ENCODE measurements around the gene STXBP5L. TPM values are rescaled to one million over a fixed set of nuclear protein-coding genes. Genes with fewer than 3 reads are reported as not detected.

STXBP5L gene
- total RNA-seq, 1 donor from 2014 or later = 0.98 TPM

DNA sequence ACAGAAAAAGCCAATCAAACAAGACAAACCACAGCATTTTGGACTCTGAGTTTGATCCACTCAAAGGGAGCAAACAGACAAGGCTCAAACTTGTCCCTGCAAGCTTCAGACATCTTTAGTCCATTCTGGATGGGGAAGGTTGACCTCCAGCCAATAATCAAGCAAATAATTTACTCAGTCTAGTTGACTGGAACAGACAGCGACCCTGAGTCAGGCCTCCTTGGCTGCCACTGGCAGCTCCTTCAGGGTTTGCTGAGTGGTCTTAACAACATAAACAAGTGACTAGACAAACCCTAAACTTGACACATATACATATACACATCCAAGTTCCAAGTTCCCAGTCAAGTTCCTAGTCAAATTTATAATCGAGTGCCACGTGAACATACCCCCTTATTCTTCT, 323.9 kb downstream of the STXBP5L start:
- H3K4me3 ChIP-seq = no peak overlapping the region
- no peaks in the 10 kb centered on the region for H3K27me3 ChIP-seq
- no peak for DNase-seq (ENCODE audit: extremely low spot score in 2 of 2)
- no peaks in the 10 kb centered on the region for H3K9me3 ChIP-seq
- no peaks in the 10 kb centered on the region for H3K4me1 ChIP-seq
- intact Hi-C loops (cut with DNase I) = no loop called here
- H3K36me3 ChIP-seq = no peaks in the 10 kb centered on the region
- no peak for TF ChIP-seq POLR2A (IDR thresholded peaks at IDR 0.05)
- TF ChIP-seq POLR2AphosphoS5 (IDR thresholded peaks at IDR 0.05; ENCODE audit: insufficient read depth in 1 of 2, low read depth in 1 of 2) = no peak
- TF ChIP-seq, protein P1, sequence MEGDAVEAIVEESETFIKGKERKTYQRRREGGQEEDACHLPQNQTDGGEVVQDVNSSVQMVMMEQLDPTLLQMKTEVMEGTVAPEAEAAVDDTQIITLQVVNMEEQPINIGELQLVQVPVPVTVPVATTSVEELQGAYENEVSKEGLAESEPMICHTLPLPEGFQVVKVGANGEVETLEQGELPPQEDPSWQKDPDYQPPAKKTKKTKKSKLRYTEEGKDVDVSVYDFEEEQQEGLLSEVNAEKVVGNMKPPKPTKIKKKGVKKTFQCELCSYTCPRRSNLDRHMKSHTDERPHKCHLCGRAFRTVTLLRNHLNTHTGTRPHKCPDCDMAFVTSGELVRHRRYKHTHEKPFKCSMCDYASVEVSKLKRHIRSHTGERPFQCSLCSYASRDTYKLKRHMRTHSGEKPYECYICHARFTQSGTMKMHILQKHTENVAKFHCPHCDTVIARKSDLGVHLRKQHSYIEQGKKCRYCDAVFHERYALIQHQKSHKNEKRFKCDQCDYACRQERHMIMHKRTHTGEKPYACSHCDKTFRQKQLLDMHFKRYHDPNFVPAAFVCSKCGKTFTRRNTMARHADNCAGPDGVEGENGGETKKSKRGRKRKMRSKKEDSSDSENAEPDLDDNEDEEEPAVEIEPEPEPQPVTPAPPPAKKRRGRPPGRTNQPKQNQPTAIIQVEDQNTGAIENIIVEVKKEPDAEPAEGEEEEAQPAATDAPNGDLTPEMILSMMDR (IDR thresholded peaks at IDR 0.05) = no peak
- no peak overlapping the region for H3K27ac ChIP-seq

DNA sequence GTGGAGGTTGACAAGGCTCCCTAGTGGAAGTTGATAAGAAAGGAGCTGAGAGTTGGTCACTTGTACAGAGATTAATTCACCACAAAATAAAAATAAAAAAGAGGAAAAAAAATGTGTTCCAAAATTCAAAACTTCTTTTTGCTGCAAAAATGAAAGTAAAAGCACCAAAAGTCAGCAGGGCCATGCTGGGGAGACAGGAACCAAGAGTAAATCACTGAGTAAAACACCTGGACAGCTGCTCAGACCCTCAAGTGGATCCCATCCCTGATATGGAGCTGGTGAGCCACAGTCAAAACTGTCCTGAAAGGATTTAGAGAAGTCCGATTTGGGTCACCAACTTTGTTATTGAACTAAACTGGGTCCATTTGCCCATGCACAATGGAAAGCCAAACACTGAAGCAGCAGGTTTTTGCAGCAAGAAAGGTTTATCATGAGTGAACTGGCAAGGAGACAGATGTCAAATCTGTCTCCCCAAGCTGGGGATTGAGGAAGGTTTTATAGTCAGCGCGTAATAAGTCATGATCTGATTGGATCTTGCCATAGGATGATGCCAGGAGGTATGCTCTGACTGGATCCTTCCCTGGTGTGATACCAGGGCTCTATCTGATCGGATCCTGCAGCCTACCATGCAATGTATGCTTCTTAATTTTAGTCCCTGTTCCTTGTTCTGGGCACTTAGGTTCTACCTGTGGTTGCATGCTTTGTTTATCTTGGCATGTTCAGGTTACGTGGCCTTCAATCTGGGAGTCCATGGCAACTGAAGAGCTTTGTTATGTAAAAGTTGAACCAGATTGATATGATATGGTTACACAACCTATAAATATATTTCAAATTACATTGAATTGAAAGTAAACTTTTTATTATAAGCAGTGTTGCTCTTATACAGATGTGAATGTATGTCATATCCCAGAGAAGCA, 324.6 kb downstream of the STXBP5L start:
- Histone ChIP-seq H3K9me3 (no peaks in the 10 kb centered on the region), H3K4me3 (no peak overlapping the region), H3K36me3 (no peaks in the 10 kb centered on the region), H3K27me3 (no peaks in the 10 kb centered on the region), H3K27ac (no peak overlapping the region), H3K4me1 (no peaks in the 10 kb centered on the region)
- no peak for TF ChIP-seq POLR2A (IDR thresholded peaks at IDR 0.05)
- TF ChIP-seq, protein P1 (IDR thresholded peaks at IDR 0.05) = no peak
- TF ChIP-seq POLR2AphosphoS5 (IDR thresholded peaks at IDR 0.05; ENCODE audit: insufficient read depth in 1 of 2, low read depth in 1 of 2) = no peak
- intact Hi-C loops (cut with DNase I) = no loop called here
- no peak for DNase-seq (ENCODE audit: extremely low spot score in 2 of 2)

DNA sequence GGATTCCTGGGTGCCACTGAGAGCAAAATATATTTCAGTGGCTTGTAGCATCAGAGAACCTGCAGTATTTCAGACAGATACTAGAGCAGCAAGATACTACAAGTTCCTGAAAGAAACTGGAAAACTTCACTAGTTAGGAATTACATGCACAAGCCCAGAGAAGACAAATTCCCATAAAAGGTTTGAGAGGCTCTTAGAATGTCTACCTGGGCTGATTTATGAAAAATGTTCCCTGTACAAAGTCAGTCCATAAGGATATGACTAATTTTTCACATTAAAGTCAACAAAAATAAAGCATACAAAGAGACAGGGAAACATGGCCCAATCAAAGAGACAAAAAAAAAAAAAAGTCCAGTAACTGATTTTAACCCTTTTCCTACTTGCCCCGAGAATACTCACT, 335.2 kb downstream of the STXBP5L start:
- Histone ChIP-seq H3K27me3 (no peaks in the 10 kb centered on the region), H3K4me1 (no peaks in the 10 kb centered on the region), H3K9me3 (no peaks in the 10 kb centered on the region), H3K4me3 (no peak overlapping the region), H3K36me3 (no peaks in the 10 kb centered on the region), H3K27ac (no peak overlapping the region)
- no peak for DNase-seq (ENCODE audit: extremely low spot score in 2 of 2)
- intact Hi-C loops (cut with DNase I) = no loop called here
- TF ChIP-seq POLR2AphosphoS5 (IDR thresholded peaks at IDR 0.05; ENCODE audit: insufficient read depth in 1 of 2, low read depth in 1 of 2) = no peak
- TF ChIP-seq POLR2A (IDR thresholded peaks at IDR 0.05) = no peak
- TF ChIP-seq, protein P1 (IDR thresholded peaks at IDR 0.05) = no peak

DNA sequence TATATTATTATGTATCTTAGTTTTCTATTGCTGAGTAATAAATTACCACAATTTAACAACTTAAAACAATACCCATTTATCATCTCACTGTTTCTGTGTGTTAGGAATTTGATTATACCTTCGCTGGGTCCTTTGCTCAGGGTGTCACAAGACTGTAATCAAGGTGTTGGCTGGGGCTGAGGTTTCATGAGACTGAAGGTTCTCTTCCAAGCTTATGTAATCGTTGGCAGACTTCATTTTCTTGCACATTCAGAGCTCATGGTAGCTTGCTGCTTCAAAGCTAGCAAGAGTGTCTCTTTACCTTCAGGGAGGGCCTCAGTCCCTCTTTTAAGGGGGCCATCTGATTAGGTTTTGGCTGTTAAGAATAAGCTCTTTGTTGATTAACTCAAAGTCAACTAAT, 344.7 kb downstream of the STXBP5L start:
- Histone ChIP-seq H3K36me3 (no peaks in the 10 kb centered on the region), H3K27me3 (no peaks in the 10 kb centered on the region), H3K4me3 (no peak overlapping the region), H3K4me1 (no peaks in the 10 kb centered on the region), H3K9me3 (no peaks in the 10 kb centered on the region), H3K27ac (no peak overlapping the region)
- DNase-seq (ENCODE audit: extremely low spot score in 2 of 2) = no peak
- intact Hi-C loops (cut with DNase I) = no loop called here
- TF ChIP-seq, protein P1 (IDR thresholded peaks at IDR 0.05) = no peak
- no peak for TF ChIP-seq POLR2A (IDR thresholded peaks at IDR 0.05)
- no peak for TF ChIP-seq POLR2AphosphoS5 (IDR thresholded peaks at IDR 0.05; ENCODE audit: insufficient read depth in 1 of 2, low read depth in 1 of 2)

DNA sequence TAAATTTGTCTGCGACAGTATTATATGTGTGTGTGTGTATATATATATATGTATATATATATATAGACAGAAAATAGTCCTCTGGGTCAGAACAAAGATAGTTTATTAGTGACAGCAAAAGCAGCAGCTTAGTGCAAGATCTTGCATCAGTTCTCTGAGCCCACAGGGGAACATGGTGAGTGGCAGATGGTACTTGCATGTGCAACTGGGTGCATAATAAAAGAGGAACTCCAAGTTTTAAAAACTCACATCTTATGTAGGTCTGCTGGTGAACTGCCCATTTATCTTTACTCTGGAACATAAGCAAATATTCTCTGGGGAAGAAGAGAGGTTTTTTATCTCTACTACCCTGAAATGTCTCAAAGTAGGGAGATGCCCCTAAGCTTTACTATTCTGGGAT, 361.4 kb downstream of the STXBP5L start:
- intact Hi-C loops (cut with DNase I) = no loop called here
- H3K4me1 ChIP-seq = no peaks in the 10 kb centered on the region

More for the DNA sequence above, 361.4 kb downstream of the STXBP5L start:
- H3K4me3 ChIP-seq = no peak overlapping the region
- H3K27me3 ChIP-seq = no peaks in the 10 kb centered on the region
- no peak overlapping the region for H3K27ac ChIP-seq
- no peaks in the 10 kb centered on the region for H3K9me3 ChIP-seq
- no peak for DNase-seq (ENCODE audit: extremely low spot score in 2 of 2)
- TF ChIP-seq POLR2AphosphoS5 (IDR thresholded peaks at IDR 0.05; ENCODE audit: insufficient read depth in 1 of 2, low read depth in 1 of 2) (no peak), POLR2A (IDR thresholded peaks at IDR 0.05) (no peak)
- TF ChIP-seq, protein P1 (IDR thresholded peaks at IDR 0.05) = no peak
- no peaks in the 10 kb centered on the region for H3K36me3 ChIP-seq

All from vagina (tissue), 2 donors.